Right ventricle myocardium inferior (tissue), 1 donor: ENCODE data around the gene ABCC10. TPM values are rescaled to one million over a fixed set of nuclear protein-coding genes. Genes with fewer than 3 reads are reported as not detected.

Experiments used
- ATAC-seq: fragments of 200-7000 bp; cut with Tn5 transposase; one replicate; pipeline ENCODE4 v1.9.1; 2020; ENCODE audit warnings: mild to moderate bottlenecking, moderate library complexity
- DNase-seq: peaks from one replicate; pipeline ENCODE4 v3.0.0; 2021; ENCODE audit errors: missing footprints
- intact Hi-C: fragments of 100-400 bp; cut with DNase I; formaldehyde crosslinking; loops from one replicate; pipeline ENCODE4 v1.11.0; 2022
- microRNA-seq: library from miRNA; unstranded; fragments of <30 nt; microRNA quantifications from one replicate; pipeline ENCODE4 v1.2.0, GENCODE V29; 2020
- total RNA-seq: library from RNA; stranded (reverse); fragmentation: NEBNext Ultra II Directional; extraction: Animal tissue kit (Norgen Biotek cat#: 25700); gene quantifications from one replicate; pipeline ENCODE4 v1.2.1, GENCODE V29; 2021
- donor health status: DM: no; HTN: yes; CAD: no; lungs with severe emphysema.

The ABCC10 gene
- total RNA-seq, 1 donor from 2014 or later = 14.8 TPM

DNA sequence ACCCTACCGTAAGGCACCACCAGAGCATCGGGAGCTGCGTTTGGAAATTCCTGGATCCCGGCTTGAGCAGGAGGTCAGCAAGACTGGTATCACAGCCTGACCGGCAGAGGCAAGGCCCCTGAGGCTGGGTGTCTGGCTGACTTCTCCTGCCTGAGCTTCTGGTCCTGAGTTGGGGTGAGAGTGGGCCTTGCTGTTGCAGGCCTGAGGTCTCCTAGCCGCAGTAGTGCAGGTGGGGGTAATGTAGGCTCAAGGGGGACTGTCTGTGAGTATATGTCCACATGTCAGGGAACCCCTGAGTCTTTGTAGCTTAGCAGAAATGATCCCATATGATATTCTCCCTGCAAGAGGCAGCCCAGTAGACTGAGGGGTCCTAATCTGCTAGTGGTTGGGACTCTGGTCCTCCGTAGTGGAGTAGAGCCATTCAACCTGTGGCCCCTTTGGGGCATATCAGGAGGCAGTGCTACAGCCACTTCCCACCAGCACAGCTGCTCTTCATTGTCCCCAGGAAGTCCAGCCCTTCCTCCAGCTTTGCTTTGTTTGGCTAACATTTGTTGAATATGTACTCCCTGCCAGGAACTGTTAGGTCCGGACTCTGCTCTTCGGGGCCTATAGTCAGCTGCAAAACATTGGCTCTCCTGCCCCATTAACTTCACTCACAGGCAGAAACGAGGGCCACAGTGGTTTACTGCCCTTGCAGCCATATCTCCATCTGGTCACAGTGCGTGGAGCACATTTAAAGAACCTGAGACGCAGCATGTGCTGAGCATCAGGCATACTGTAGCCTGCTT lies 71.9 kb downstream of the ABCC10 start:
- ATAC-seq (no peak), DNase-seq (no peak)
- intact Hi-C loops = no loop called here

Small RNAs within 50 kb of the gene (microRNA-seq; reads per million reads assigned to microRNA genes)
- gene MIR6780B = not detected

Other genes with a start within 250 kb of the ABCC10 start
- 14.0 TPM for gene CUL9, start 245.3 kb upstream of the ABCC10 start, total RNA-seq
- gene DNPH1, start 198.1 kb upstream of the ABCC10 start, total RNA-seq = 29.9 TPM
- 0.19 TPM for gene TTBK1, start 184.1 kb upstream of the ABCC10 start, total RNA-seq
- not detected for gene SLC22A7, start 129.3 kb upstream of the ABCC10 start, total RNA-seq
- 7.1 TPM for gene CRIP3, start 118.7 kb upstream of the ABCC10 start, total RNA-seq
- gene ZNF318, start 57.9 kb upstream of the ABCC10 start, total RNA-seq = 11.3 TPM
- 1.9 TPM for gene DLK2, start 28.0 kb downstream of the ABCC10 start, total RNA-seq
- 17.4 TPM for gene TJAP1, start 50.0 kb downstream of the ABCC10 start, total RNA-seq
- gene LRRC73, start 82.8 kb downstream of the ABCC10 start, total RNA-seq = 1.6 TPM
- gene YIPF3, start 89.4 kb downstream of the ABCC10 start, total RNA-seq = 72.2 TPM
- gene POLR1C, start 89.5 kb downstream of the ABCC10 start, total RNA-seq = 17.3 TPM
- 11.7 TPM for gene XPO5, start 148.5 kb downstream of the ABCC10 start, total RNA-seq
- 5.9 TPM for gene POLH, start 148.6 kb downstream of the ABCC10 start, total RNA-seq
- 23.9 TPM for gene GTPBP2, start 201.7 kb downstream of the ABCC10 start, total RNA-seq
- gene MAD2L1BP, start 208.3 kb downstream of the ABCC10 start, total RNA-seq = 26.7 TPM
- 0.11 TPM for gene RSPH9, start 217.5 kb downstream of the ABCC10 start, total RNA-seq